Lower leg skin (tissue), 4 donors: ENCODE measurements around the gene SASH1. TPM values are rescaled to one million over a fixed set of nuclear protein-coding genes. Genes with fewer than 3 reads are reported as not detected.

ENCODE experiments used
- DNase-seq, 2 donors: peaks; one replicate each; pipeline ENCODE4 v3.0.0-alpha.2; 2019; ENCODE audit warnings: low spot score in 2 of 2
- H3K4me3 ChIP-seq: fragments of 200-600 bp; sonication (generic); 2 replicates; pipeline ENCODE4 v1.5.1; 2017; ENCODE audit warnings: mild to moderate bottlenecking, low read depth; ENCODE audit not compliant: poor library complexity, severe bottlenecking
- POLR2A ChIP-seq, 2 donors: fragments of 450-650 bp; IDR thresholded peaks; one replicate each; pipeline ENCODE4 v1.6.1; 2016 to 2017; ENCODE audit warnings: antibody characterized with exemption in 2 of 2, mild to moderate bottlenecking in 1 of 2, moderate library complexity in 1 of 2
- WGBS, 2 donors: methylation state at CpG; one replicate each; pipeline ENCODE4 v1.1.5; 2018; 5-methylcytosine and 5-hydroxymethylcytosine counted together
- intact Hi-C: fragments of 100-400 bp; cut with DNase I; formaldehyde crosslinking; loops from one replicate; pipeline ENCODE4 v1.15.0; 2023; ENCODE audit warnings: low total_unique reads
- total RNA-seq, 4 donors: library from RNA; depleted of rRNA; stranded (reverse); fragments of >200 nt; gene quantifications; one replicate each; pipeline ENCODE4 v1.1.0, GENCODE V29; 2016
- TF ChIP-seq, protein P1 (sequence below), 3 donors: fragments of 450-650 bp; IDR thresholded peaks; one replicate each; pipeline ENCODE4 v1.5.1; 2016; ENCODE audit warnings: antibody characterized with exemption in 3 of 3, mild to moderate bottlenecking in 3 of 3, moderate library complexity in 2 of 3

Gene SASH1
- total RNA-seq, 4 donors from 2014 or later: 74.9 to 106 (median 91.5) TPM

DNA sequence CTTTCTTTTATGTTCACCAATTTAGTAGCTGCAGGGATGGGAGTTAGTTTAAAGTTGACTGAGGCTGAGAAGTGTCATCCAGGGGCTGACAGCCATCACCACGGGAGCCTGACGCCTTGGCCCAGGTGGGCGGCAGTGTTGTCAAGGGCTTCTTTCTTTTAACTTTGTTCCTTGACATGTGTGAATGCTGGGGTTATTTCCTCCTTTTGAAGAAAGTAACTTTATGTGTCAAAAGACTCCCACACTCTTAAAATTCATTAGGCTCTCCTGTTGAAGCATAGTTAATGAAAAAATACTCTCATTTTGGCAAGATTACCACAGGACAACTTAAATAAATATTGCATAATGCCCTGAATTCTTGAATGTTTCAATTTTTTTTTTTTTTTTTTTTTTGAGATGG is 50.0 kb downstream of the SASH1 start:
- TF ChIP-seq POLR2A (IDR thresholded peaks at IDR 0.05): no peak
- TF ChIP-seq, protein P1, sequence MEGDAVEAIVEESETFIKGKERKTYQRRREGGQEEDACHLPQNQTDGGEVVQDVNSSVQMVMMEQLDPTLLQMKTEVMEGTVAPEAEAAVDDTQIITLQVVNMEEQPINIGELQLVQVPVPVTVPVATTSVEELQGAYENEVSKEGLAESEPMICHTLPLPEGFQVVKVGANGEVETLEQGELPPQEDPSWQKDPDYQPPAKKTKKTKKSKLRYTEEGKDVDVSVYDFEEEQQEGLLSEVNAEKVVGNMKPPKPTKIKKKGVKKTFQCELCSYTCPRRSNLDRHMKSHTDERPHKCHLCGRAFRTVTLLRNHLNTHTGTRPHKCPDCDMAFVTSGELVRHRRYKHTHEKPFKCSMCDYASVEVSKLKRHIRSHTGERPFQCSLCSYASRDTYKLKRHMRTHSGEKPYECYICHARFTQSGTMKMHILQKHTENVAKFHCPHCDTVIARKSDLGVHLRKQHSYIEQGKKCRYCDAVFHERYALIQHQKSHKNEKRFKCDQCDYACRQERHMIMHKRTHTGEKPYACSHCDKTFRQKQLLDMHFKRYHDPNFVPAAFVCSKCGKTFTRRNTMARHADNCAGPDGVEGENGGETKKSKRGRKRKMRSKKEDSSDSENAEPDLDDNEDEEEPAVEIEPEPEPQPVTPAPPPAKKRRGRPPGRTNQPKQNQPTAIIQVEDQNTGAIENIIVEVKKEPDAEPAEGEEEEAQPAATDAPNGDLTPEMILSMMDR (IDR thresholded peaks at IDR 0.05): no peak
- intact Hi-C loops: no loop called here
- no peak overlapping the region for H3K4me3 ChIP-seq
- DNase-seq: no peak
- WGBS, 2 donors: 45 to 54% methylated on average over 3 of the region's 3 CpGs

DNA sequence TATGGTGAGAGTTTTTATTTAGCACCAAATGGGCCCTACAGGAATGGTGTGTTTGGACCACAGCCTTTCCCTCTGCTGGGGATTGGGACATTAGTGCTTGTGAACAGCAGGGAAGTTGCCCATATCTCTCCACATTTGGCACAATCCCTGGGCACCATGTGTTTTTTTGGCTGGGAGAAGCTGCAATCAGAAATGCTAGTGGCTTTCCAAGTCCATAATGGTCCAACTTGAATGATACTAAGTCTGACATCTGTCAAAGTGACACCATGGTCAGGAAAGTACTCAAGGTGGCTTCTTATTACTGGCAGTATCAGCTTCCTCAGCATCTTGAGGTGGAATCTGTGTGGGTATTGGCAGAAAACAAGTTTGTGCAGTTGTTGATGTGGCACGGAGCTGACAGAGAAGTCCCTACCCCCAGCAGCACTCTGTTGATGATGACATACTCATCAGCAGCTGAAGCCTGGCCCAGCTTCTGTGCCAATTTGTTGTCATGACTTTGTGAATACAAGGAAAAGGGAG is 53.0 kb downstream of the SASH1 start:
- 33 to 41% methylated on average over 1 of the region's 1 CpG for WGBS, 2 donors
- TF ChIP-seq POLR2A (IDR thresholded peaks at IDR 0.05): no peak
- TF ChIP-seq, protein P1 (IDR thresholded peaks at IDR 0.05): no peak

DNA sequence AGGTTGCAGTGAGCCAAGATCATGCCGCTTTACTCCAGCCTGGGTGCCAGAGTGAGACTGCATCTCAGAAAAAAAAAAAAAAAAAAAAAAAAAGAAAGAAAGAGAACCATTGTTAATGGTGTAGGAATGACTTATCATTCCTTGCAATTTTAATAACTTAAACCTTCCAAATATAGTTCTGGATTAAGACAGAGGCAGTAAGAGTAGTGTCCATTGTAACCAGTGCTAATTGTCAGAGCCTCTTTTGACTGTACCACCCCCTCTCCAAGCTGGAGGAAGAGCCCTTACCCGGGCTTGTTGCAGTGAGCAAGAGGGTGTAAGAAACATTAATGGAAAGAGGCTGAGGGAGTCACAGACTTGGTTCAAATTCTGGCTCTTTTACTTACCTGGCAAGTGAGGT is 53.8 kb downstream of the SASH1 start:
- no peak for DNase-seq
- H3K4me3 ChIP-seq: no peak overlapping the region
- intact Hi-C loops: no loop called here
- WGBS, 2 donors: 74 to 88% methylated on average over 2 of the region's 2 CpGs
- no peak for TF ChIP-seq POLR2A (IDR thresholded peaks at IDR 0.05)
- TF ChIP-seq, protein P1 (IDR thresholded peaks at IDR 0.05): no peak

More for the DNA sequence above, 53.0 kb downstream of the SASH1 start:
- intact Hi-C loops: no loop called here
- H3K4me3 ChIP-seq: no peak overlapping the region
- DNase-seq: no peak

DNA sequence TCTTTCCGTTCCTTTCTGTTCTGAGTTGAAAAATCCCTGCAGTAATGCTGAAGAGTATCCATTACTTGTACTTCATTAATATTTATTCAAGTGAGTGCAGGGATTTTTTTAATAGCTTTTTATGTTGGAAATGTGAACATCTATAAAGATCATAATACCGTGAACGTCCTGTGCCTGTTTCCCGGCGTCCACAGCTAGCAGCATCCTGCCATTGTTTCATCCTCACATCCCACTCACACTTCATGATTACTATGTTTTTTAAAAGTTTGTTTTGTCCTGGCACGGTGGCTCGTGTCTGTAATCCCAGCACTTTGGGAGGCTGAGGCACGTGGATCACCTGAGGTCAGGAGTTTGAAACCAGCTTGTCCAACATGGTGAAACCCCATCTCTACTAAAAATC is 54.3 kb downstream of the SASH1 start:
- intact Hi-C loops: no loop called here
- H3K4me3 ChIP-seq: no peak overlapping the region
- 79 to 81% methylated on average over 8 of the region's 8 CpGs for WGBS, 2 donors
- TF ChIP-seq, protein P1 (IDR thresholded peaks at IDR 0.05): no peak
- TF ChIP-seq POLR2A (IDR thresholded peaks at IDR 0.05): no peak
- DNase-seq: no peak

DNA sequence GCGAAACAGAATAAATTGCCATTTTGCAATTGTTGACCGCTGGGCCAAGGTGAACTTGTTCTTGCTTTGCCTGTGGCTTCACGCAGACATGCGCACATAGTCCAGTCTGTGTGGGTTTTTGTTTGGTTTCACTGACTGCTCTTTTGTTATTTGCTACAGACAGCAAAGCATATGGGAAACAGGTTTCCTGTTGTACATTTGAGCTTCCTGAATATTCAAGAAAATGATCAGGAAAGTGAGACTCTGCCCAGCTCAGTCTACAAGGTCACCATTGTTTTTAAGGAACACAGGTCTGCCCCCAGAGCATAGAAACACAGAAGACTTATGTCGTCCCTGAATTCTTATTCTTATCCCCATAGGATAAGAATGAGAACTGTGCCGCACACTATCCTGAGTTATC is 55.6 kb downstream of the SASH1 start:
- WGBS, 2 donors: 78 to 79% methylated on average over 6 of the region's 6 CpGs
- intact Hi-C loops: no loop called here
- DNase-seq: no peak
- no peak overlapping the region for H3K4me3 ChIP-seq
- TF ChIP-seq, protein P1 (IDR thresholded peaks at IDR 0.05): no peak
- TF ChIP-seq POLR2A (IDR thresholded peaks at IDR 0.05): no peak

DNA sequence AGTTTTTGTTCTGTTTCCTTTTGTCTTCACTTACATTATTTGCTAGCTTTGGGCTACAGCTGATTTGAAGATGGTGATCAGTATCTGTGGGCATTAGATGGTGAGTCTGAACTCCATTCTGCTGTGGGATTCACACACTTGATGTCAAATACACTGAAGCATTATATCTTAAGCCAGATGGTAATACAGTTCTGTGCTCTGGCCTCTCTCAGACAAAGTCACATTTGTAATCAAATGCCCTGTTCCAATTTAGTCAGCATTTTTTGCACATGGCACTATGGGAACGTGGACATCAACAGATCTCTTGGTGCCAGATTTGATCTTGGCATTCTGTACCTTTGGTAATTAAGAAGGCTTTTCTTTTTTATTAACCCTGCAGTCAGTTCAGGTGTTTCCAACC is 56.0 kb downstream of the SASH1 start:
- no peak overlapping the region for H3K4me3 ChIP-seq
- no peak for DNase-seq
- TF ChIP-seq POLR2A (IDR thresholded peaks at IDR 0.05): no peak
- TF ChIP-seq, protein P1 (IDR thresholded peaks at IDR 0.05): no peak
- intact Hi-C loops: no loop called here
- WGBS, 2 donors: 4 to 11% methylated on average over 1 of the region's 1 CpG
